OCI-LY7 (cell line): ENCODE results near the gene SPATA2L. TPM values are rescaled to one million over a fixed set of nuclear protein-coding genes. Genes with fewer than 3 reads are reported as not detected.
A peak's percentile ranks its signal among the peaks of the same experiment; 100 is the strongest.

ENCODE experiments used
- BruUV-seq: library from RNA; stranded (reverse); fragments of 400-500 nt; replicated peaks from 2 replicates; lab custom pipeline; 2021; lab: Mats Ljungman, UMichigan
- CTCF ChIA-PET: fragments of 300-600 bp; sonication (Branson Sonifier 250); formaldehyde crosslinking; loops from one replicate; lab custom pipeline; 2022; ENCODE audit warnings: antibody characterized with exemption; ENCODE audit not compliant: unreplicated experiment; lab: Charles Lee
- POLR2A ChIA-PET: fragments of 300-600 bp; sonication (Branson Sonifier 250); formaldehyde crosslinking; loops from one replicate; lab custom pipeline; 2022; ENCODE audit warnings: antibody characterized with exemption; lab: Charles Lee
- DNase-seq: peaks from one replicate; pipeline ENCODE4 v3.0.0-alpha.2; 2015; ENCODE audit warnings: low spot score
- H2AFZ ChIP-seq: fragments of 200-600 bp; sonication (generic), shearing (Covaris generic); 2 replicates; pipeline ENCODE4 v1.6.1; 2014; ENCODE audit warnings: mild to moderate bottlenecking, antibody characterized with exemption, low read length, moderate library complexity
- H3K27ac ChIP-seq: fragments of 200-600 bp; sonication (generic); 2 replicates; pipeline ENCODE4 v1.5.1; 2014; ENCODE audit warnings: mixed run types, low read depth, mild to moderate bottlenecking, moderate library complexity, low read length, inconsistent platforms; ENCODE audit not compliant: poor library complexity, severe bottlenecking
- H3K36me3 ChIP-seq: fragments of 200-600 bp; sonication (generic); 2 replicates; pipeline ENCODE4 v1.6.1; 2014; ENCODE audit warnings: mild to moderate bottlenecking, antibody characterized with exemption, low read length, moderate library complexity, mixed read lengths; ENCODE audit not compliant: insufficient read depth
- H3K4me1 ChIP-seq: fragments of 200-600 bp; sonication (generic); 2 replicates; pipeline ENCODE4 v1.5.1; 2014; ENCODE audit warnings: mild to moderate bottlenecking, low read length; ENCODE audit not compliant: insufficient read depth, poor library complexity, severe bottlenecking
- H3K4me2 ChIP-seq: fragments of 200-600 bp; sonication (generic); 2 replicates; pipeline ENCODE4 v1.6.1; 2014; ENCODE audit warnings: mild to moderate bottlenecking, low read length
- H3K4me3 ChIP-seq: fragments of 200-600 bp; sonication (generic); 2 replicates; pipeline ENCODE4 v1.5.1; 2014; ENCODE audit warnings: mild to moderate bottlenecking, low read depth, low read length; ENCODE audit not compliant: poor library complexity, severe bottlenecking
- H3K79me2 ChIP-seq: fragments of 200-600 bp; sonication (generic); 2 replicates; pipeline ENCODE4 v1.6.1; 2016; ENCODE audit warnings: low read depth, mild to moderate bottlenecking, low read length, moderate library complexity, mixed read lengths; ENCODE audit not compliant: insufficient read depth
- H3K9me2 ChIP-seq: fragments of 200-600 bp; sonication (generic); 2 replicates; pipeline ENCODE4 v1.6.1; 2016; ENCODE audit warnings: mild to moderate bottlenecking, low read length, mixed read lengths; ENCODE audit not compliant: insufficient read depth
- H3K9me3 ChIP-seq: fragments of 200-600 bp; sonication (generic); 2 replicates; pipeline ENCODE4 v1.6.1; 2014; ENCODE audit warnings: mild to moderate bottlenecking, mixed run types, low read length, mixed read lengths
- H4K20me1 ChIP-seq: fragments of 200-600 bp; sonication (generic); 2 replicates; pipeline ENCODE4 v1.6.1; 2014; ENCODE audit warnings: mild to moderate bottlenecking, antibody characterized with exemption, low read length, moderate library complexity, mixed read lengths; ENCODE audit not compliant: insufficient read depth
- EZH2phosphoT487 ChIP-seq: fragments of 200-600 bp; sonication (generic); IDR thresholded peaks from 2 replicates; pipeline ENCODE4 v1.6.1; 2018; ENCODE audit warnings: low read depth, borderline replicate concordance, mild to moderate bottlenecking, mixed run types, antibody characterized with exemption, low read length, moderate library complexity, mixed read lengths
- intact Hi-C: fragments of 100-400 bp; cut with micrococcal nuclease; formaldehyde crosslinking; loops from one replicate; pipeline ENCODE4 v1.10.0; 2022; ENCODE audit not compliant: unreplicated experiment
- total RNA-seq, 2 experiments: library from RNA; depleted of rRNA in 1 of 2; stranded (reverse); fragments of >200 nt in 1 of 2; shearing (Covaris generic) in 1 of 2; gene quantifications; 2 replicates each; pipeline ENCODE4 v1.2.3, GENCODE V29; 2014 to 2022
- TF ChIP-seq, protein P1 (sequence below): fragments of 200-600 bp; sonication (generic); conservative IDR thresholded peaks from 2 replicates; pipeline ENCODE4 v1.5.1; 2014; ENCODE audit warnings: mild to moderate bottlenecking, antibody characterized with exemption, low read length, moderate library complexity, mixed read lengths

The SPATA2L gene
- total RNA-seq, 2 experiments from 2014 or later: 7.2 to 13.1 TPM

DNA sequence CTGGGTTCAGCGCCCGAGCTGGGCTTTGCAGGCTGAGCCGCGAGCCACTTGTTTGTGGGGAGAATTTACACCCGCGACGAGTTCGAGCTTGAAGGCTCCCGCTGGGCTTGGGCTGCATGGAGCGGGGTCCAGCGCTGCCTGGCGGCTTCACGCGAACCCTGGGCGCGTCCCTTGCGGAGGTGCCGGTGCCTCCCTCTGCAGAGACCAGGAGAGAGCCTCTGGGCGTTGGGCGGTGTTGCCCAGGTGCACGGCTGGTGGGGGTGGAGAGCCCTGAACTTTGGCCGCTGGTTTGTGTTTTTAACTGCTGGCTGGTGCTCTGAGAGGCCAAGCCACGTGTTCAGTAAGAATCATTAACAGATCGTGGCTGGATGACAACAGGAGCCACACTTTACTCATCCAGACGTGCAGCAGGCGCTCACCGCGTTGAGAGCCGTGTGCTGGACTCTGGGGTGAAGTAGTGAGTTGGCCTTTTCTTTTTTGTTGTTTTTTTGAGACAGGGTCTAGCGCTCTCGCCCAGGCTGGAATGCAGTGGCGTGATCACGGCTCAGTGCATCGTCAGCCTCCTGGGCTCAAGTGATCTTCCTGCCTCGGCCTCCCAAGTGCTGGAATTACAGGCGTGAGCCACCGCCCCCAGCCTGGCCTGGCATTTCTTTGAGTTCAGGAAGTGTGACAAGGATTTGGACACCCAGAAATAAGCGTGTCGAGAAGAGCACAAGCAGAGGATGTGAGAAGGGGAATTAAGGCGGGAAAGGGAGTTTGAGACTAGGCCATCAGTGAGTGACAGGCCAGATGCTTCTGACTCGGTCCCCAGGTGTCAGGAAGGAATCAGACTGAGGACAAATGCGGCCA, 14.2 kb downstream of the SPATA2L start:
- Histone ChIP-seq H3K79me2 (peaks cover 25% of the 10 kb centered on the region; the same call in 1 of the 2 replicates), H4K20me1 (no peaks in the 10 kb centered on the region), H3K4me3 (peak overlapping the region; percentile 74), H2AFZ (peak overlapping the region; percentile 61), H3K9me3 (peaks cover 7% of the 10 kb centered on the region; the same call in 1 of the 2 replicates), H3K27ac (peak overlapping the region; percentile 86), H3K4me1 (peaks cover 13% of the 10 kb centered on the region), H3K36me3 (peaks cover 52% of the 10 kb centered on the region), H3K4me2 (peak overlapping the region; percentile 100), H3K9me2 (no peaks in the 10 kb centered on the region)
- TF ChIP-seq, protein P1, sequence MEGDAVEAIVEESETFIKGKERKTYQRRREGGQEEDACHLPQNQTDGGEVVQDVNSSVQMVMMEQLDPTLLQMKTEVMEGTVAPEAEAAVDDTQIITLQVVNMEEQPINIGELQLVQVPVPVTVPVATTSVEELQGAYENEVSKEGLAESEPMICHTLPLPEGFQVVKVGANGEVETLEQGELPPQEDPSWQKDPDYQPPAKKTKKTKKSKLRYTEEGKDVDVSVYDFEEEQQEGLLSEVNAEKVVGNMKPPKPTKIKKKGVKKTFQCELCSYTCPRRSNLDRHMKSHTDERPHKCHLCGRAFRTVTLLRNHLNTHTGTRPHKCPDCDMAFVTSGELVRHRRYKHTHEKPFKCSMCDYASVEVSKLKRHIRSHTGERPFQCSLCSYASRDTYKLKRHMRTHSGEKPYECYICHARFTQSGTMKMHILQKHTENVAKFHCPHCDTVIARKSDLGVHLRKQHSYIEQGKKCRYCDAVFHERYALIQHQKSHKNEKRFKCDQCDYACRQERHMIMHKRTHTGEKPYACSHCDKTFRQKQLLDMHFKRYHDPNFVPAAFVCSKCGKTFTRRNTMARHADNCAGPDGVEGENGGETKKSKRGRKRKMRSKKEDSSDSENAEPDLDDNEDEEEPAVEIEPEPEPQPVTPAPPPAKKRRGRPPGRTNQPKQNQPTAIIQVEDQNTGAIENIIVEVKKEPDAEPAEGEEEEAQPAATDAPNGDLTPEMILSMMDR: no peak
- TF ChIP-seq EZH2phosphoT487: no peak
- POLR2A ChIA-PET: interaction anchor here (0.6 to 0.7 kb wide), 2 partner anchors 16 to 235 kb away, joined by 3 read pairs; no protein-coding TSS in a partner anchor
- DNase-seq: peak; percentile 73
- CTCF ChIA-PET: no interaction called here
- TSS peak; percentile 69 for BruUV-seq
- intact Hi-C loops: no loop called here

DNA sequence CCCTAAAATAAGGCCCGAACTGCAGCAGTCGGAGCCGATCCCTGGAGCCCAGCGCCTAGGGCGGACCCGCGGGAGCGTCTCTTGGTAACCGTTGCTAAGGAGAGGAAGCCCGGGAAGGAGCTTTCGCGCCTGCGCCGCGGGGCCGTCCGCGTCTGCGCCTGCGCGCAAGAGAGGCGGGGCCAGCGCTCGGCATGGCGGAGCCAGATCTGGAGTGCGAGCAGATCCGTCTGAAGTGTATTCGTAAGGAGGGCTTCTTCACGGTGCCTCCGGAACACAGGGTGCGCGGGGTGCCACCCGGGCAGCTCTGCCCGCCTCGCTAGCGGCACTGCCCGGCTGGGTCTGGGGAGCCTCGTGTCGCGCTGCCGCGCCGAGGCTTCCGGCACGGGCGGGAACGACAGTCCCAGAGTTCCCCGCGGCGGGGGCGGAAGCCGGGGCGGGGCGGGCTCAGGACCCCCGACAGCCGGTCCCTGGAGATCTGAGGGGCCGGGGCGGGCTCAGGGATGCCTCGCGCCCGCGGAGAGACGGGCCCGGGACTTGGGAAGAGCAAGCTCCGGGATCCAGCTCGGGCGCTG, 14.9 kb downstream of the SPATA2L start, which contains the start of gene CDK10:
CDK10 (plus strand) TSS at position 170 of the 572 bp plus-strand sequence; CDS start at position 192, 22 bp downstream.
- no peaks in the 10 kb centered on the region for H3K9me2 ChIP-seq
- BruUV-seq: no TSS peak
- H3K4me1 ChIP-seq: peaks cover 13% of the 10 kb centered on the region
- ChIA-PET CTCF (no interaction called here), POLR2A (interaction anchor here (0.6 to 0.7 kb wide), 2 partner anchors 17 to 236 kb away, joined by 3 read pairs; no protein-coding TSS in a partner anchor)
- peaks cover 45% of the 10 kb centered on the region for H3K36me3 ChIP-seq
- DNase-seq: peak; percentile 87
- H3K4me3 ChIP-seq: peak within 1 kb of the TSS; percentile 74
- peak within 1 kb of the TSS; percentile 61 for H2AFZ ChIP-seq
- TF ChIP-seq, protein P1: no peak
- TF ChIP-seq EZH2phosphoT487: no peak
- peaks cover 7% of the 10 kb centered on the region; the same call in 1 of the 2 replicates for H3K9me3 ChIP-seq
- peaks cover 25% of the 10 kb centered on the region; the same call in 1 of the 2 replicates for H3K79me2 ChIP-seq
- intact Hi-C loops: no loop called here
- H3K27ac ChIP-seq: peak within 1 kb of the TSS; percentile 86
- H3K4me2 ChIP-seq: peak within 1 kb of the TSS; percentile 100
- H4K20me1 ChIP-seq: no peaks in the 10 kb centered on the region
